ENCODE results near the gene TMPRSS7. TPM values are rescaled to one million over a fixed set of nuclear protein-coding genes. Genes with fewer than 3 reads are reported as not detected.

The TMPRSS7 gene
- total and polyA plus RNA-seq, 10 donors, result not detected

GRCh38 chr3:112127522-112128494, 93.3 kb downstream of the TMPRSS7 start:
- peaks cover 15 to 84% (median 43%) of the 10 kb centered on the region in 6 donors for H3K4me1 ChIP-seq
- 41 to 49% (median 42%) methylated on average over 10 of the region's 10 CpGs for WGBS, 5 donors
- peaks cover 0 to 28% (median 0%) of the 10 kb centered on the region in 6 donors for H3K36me3 ChIP-seq
- TF ChIP-seq CTCF (IDR thresholded peaks at IDR 0.05 in 8 of 11, conservative IDR thresholded peaks at IDR 0.05 in 3 of 11) (no peak), POLR2A (IDR thresholded peaks at IDR 0.05) (no peak), POLR2AphosphoS5 (IDR thresholded peaks at IDR 0.05) (no peak)
- H3K27me3 ChIP-seq (replicated peaks in 1 of 7), result no peaks in the 10 kb centered on the region
- H3K27ac ChIP-seq, result peak overlapping the region in 5 of 8 donors; percentile 30 to 79 (median 62)
- H3K4me3 ChIP-seq, result peak overlapping the region in 2 of 8 donors; percentile 11 to 53
- H3K9me3 ChIP-seq, result no peaks in the 10 kb centered on the region
- no peak for DNase-seq
- intact Hi-C loops (cut with DNase I; ENCODE audit: low total_unique reads), result no loop called here

- intact Hi-C loops (cut with DNase I; ENCODE audit: low total_unique reads), result no loop called here
- peaks cover 15 to 97% (median 51%) of the 10 kb centered on the region in 6 donors for H3K4me1 ChIP-seq
- H3K9me3 ChIP-seq, result no peaks in the 10 kb centered on the region
- no peak overlapping the region for H3K4me3 ChIP-seq
- no peaks in the 10 kb centered on the region for H3K27me3 ChIP-seq (replicated peaks in 1 of 7)
- peaks cover 0 to 17% (median 0%) of the 10 kb centered on the region in 6 donors for H3K36me3 ChIP-seq
- peak; percentile 83 for DNase-seq
- peak overlapping the region in 6 of 8 donors; percentile 6 to 79 (median 48) for H3K27ac ChIP-seq
- TF ChIP-seq CTCF (IDR thresholded peaks at IDR 0.05 in 8 of 11, conservative IDR thresholded peaks at IDR 0.05 in 3 of 11) (no peak), POLR2AphosphoS5 (IDR thresholded peaks at IDR 0.05) (no peak), POLR2A (IDR thresholded peaks at IDR 0.05) (no peak)
- WGBS, 5 donors, result 45 to 53% (median 52%) methylated on average over 7 of the region's 7 CpGs
Measured at GRCh38 chr3:112128843-112129727, 94.5 kb downstream of the TMPRSS7 start.

GRCh38 chr3:112129925-112130637, 95.5 kb downstream of the TMPRSS7 start:
- Histone ChIP-seq H3K9me3 (no peaks in the 10 kb centered on the region), H3K27me3 (replicated peaks in 1 of 7) (no peaks in the 10 kb centered on the region), H3K4me3 (peak overlapping the region in 1 of 8 donors; percentile 65), H3K4me1 (peaks cover 15 to 100% (median 51%) of the 10 kb centered on the region in 6 donors), H3K27ac (peak overlapping the region in 5 of 8 donors; percentile 6 to 79 (median 62)), H3K36me3 (peaks cover 0 to 7% (median 0%) of the 10 kb centered on the region in 6 donors)
- DNase-seq, result no peak
- intact Hi-C loops (cut with DNase I; ENCODE audit: low total_unique reads), result no loop called here
- TF ChIP-seq CTCF (IDR thresholded peaks at IDR 0.05 in 8 of 11, conservative IDR thresholded peaks at IDR 0.05 in 3 of 11) (no peak), POLR2AphosphoS5 (IDR thresholded peaks at IDR 0.05) (no peak), POLR2A (IDR thresholded peaks at IDR 0.05) (no peak)
- WGBS, 5 donors, result 73 to 80% (median 74%) methylated on average over 4 of the region's 4 CpGs
